ENCODE data around the gene SLC22A23. TPM values are rescaled to one million over a fixed set of nuclear protein-coding genes. Genes with fewer than 3 reads are reported as not detected.
A peak's percentile ranks its signal among the peaks of the same experiment; 100 is the strongest.

Gene SLC22A23
- total and polyA plus RNA-seq, 5 donors from 2014 or later = 0.24 to 6.3 (median 0.71) TPM

GRCh38 chr6:3328796-3329195 lies 128.1 kb downstream of the SLC22A23 start:
- Mint-ChIP-seq H3K36me3 (no peaks in the 10 kb centered on the region), H3K27me3 (peaks cover 14% of the 10 kb centered on the region), H3K4me1 (peaks cover 0 to 12% (median 0%) of the 10 kb centered on the region in 4 donors), H3K27ac (no peak overlapping the region), H3K9me3 (no peaks in the 10 kb centered on the region), H3K4me3 (no peak overlapping the region)
- no peaks in the 10 kb centered on the region for H3K4me1 ChIP-seq (ENCODE audit: control insufficient read depth, insufficient read depth, low read length, poor library complexity, severe bottlenecking)
- no peaks in the 10 kb centered on the region for H3K36me3 ChIP-seq (ENCODE audit: control insufficient read depth, insufficient read depth, low read length)
- DNase-seq (no peak), ATAC-seq (ENCODE audit: low read depth in 2 of 2) (no peak)
- no peak overlapping the region for H3K27ac ChIP-seq (ENCODE audit: insufficient read depth, low read length, poor library complexity, severe bottlenecking)
- no peaks in the 10 kb centered on the region for H3K9me3 ChIP-seq (ENCODE audit: control insufficient read depth in 2 of 2, low read length in 2 of 2)
- no peak overlapping the region for H3K4me3 ChIP-seq (ENCODE audit: low read depth, low read length)
- peaks cover 5% of the 10 kb centered on the region for H3K27me3 ChIP-seq (ENCODE audit: control insufficient read depth, insufficient read depth, low read length)

GRCh38 chr6:3328145-3328544 lies 128.7 kb downstream of the SLC22A23 start:
- Mint-ChIP-seq H3K36me3 (no peaks in the 10 kb centered on the region), H3K27me3 (peaks cover 8% of the 10 kb centered on the region), H3K27ac (no peak overlapping the region), H3K4me3 (no peak overlapping the region), H3K9me3 (no peaks in the 10 kb centered on the region), H3K4me1 (peaks cover 0 to 12% (median 0%) of the 10 kb centered on the region in 4 donors)
- ATAC-seq (ENCODE audit: low read depth in 2 of 2) = no peak
- Histone ChIP-seq H3K27me3 (ENCODE audit: control insufficient read depth, insufficient read depth, low read length) (peaks cover 5% of the 10 kb centered on the region), H3K4me1 (ENCODE audit: control insufficient read depth, insufficient read depth, low read length, poor library complexity, severe bottlenecking) (no peaks in the 10 kb centered on the region), H3K4me3 (ENCODE audit: low read depth, low read length) (no peak overlapping the region), H3K9me3 (ENCODE audit: control insufficient read depth in 2 of 2, low read length in 2 of 2) (no peaks in the 10 kb centered on the region), H3K27ac (ENCODE audit: insufficient read depth, low read length, poor library complexity, severe bottlenecking) (no peak overlapping the region), H3K36me3 (ENCODE audit: control insufficient read depth, insufficient read depth, low read length) (no peaks in the 10 kb centered on the region)
- no peak for DNase-seq

- Mint-ChIP-seq H3K4me3 (no peak overlapping the region), H3K27ac (no peak overlapping the region), H3K36me3 (peaks cover 6% of the 10 kb centered on the region), H3K9me3 (no peaks in the 10 kb centered on the region), H3K27me3 (peaks cover 8% of the 10 kb centered on the region), H3K4me1 (peaks cover 0 to 12% (median 0%) of the 10 kb centered on the region in 4 donors)
- no peak overlapping the region for H3K27ac ChIP-seq (ENCODE audit: insufficient read depth, low read length, poor library complexity, severe bottlenecking)
- peaks cover 5% of the 10 kb centered on the region for H3K27me3 ChIP-seq (ENCODE audit: control insufficient read depth, insufficient read depth, low read length)
- DNase-seq = no peak
- no peak for ATAC-seq (ENCODE audit: low read depth in 2 of 2)
- H3K36me3 ChIP-seq (ENCODE audit: control insufficient read depth, insufficient read depth, low read length) = no peaks in the 10 kb centered on the region
- no peaks in the 10 kb centered on the region for H3K4me1 ChIP-seq (ENCODE audit: control insufficient read depth, insufficient read depth, low read length, poor library complexity, severe bottlenecking)
- H3K9me3 ChIP-seq (ENCODE audit: control insufficient read depth in 2 of 2, low read length in 2 of 2) = no peaks in the 10 kb centered on the region
- no peak overlapping the region for H3K4me3 ChIP-seq (ENCODE audit: low read depth, low read length)
Measured at GRCh38 chr6:3327403-3327802, 129.4 kb downstream of the SLC22A23 start.

- Histone ChIP-seq H3K27ac (ENCODE audit: insufficient read depth, low read length, poor library complexity, severe bottlenecking) (no peak overlapping the region), H3K36me3 (ENCODE audit: control insufficient read depth, insufficient read depth, low read length) (no peaks in the 10 kb centered on the region), H3K27me3 (ENCODE audit: control insufficient read depth, insufficient read depth, low read length) (peaks cover 3% of the 10 kb centered on the region), H3K9me3 (ENCODE audit: control insufficient read depth in 2 of 2, low read length in 2 of 2) (no peaks in the 10 kb centered on the region), H3K4me1 (ENCODE audit: control insufficient read depth, insufficient read depth, low read length, poor library complexity, severe bottlenecking) (no peaks in the 10 kb centered on the region), H3K4me3 (ENCODE audit: low read depth, low read length) (no peak overlapping the region)
- Mint-ChIP-seq H3K9me3 (no peaks in the 10 kb centered on the region), H3K27me3 (peaks cover 8% of the 10 kb centered on the region), H3K36me3 (peaks cover 6% of the 10 kb centered on the region), H3K4me3 (no peak overlapping the region), H3K4me1 (peaks cover 0 to 12% (median 0%) of the 10 kb centered on the region in 4 donors), H3K27ac (no peak overlapping the region)
- no peak for DNase-seq
- ATAC-seq (ENCODE audit: low read depth in 2 of 2) = no peak
Measured at GRCh38 chr6:3326981-3327380, 129.9 kb downstream of the SLC22A23 start.

- ATAC-seq (ENCODE audit: low read depth in 2 of 2) = no peak
Measured at GRCh38 chr6:3326184-3326971, 130.5 kb downstream of the SLC22A23 start.

GRCh38 chr6:3325210-3325609 lies 131.6 kb downstream of the SLC22A23 start:
- H3K4me1 Mint-ChIP-seq = peaks cover 0 to 13% (median 0%) of the 10 kb centered on the region in 4 donors
- DNase-seq = no peak
- peaks cover 6% of the 10 kb centered on the region for H3K36me3 Mint-ChIP-seq
- no peaks in the 10 kb centered on the region for H3K9me3 ChIP-seq (ENCODE audit: control insufficient read depth in 2 of 2, low read length in 2 of 2)
- no peak overlapping the region for H3K27ac ChIP-seq (ENCODE audit: insufficient read depth, low read length, poor library complexity, severe bottlenecking)
- H3K27ac Mint-ChIP-seq = no peak overlapping the region
- H3K4me3 ChIP-seq (ENCODE audit: low read depth, low read length) = no peak overlapping the region
- no peak for ATAC-seq (ENCODE audit: low read depth in 2 of 2)
- H3K36me3 ChIP-seq (ENCODE audit: control insufficient read depth, insufficient read depth, low read length) = no peaks in the 10 kb centered on the region
- H3K4me1 ChIP-seq (ENCODE audit: control insufficient read depth, insufficient read depth, low read length, poor library complexity, severe bottlenecking) = no peaks in the 10 kb centered on the region
- no peak overlapping the region for H3K4me3 Mint-ChIP-seq
- peaks cover 8% of the 10 kb centered on the region for H3K27me3 Mint-ChIP-seq
- H3K9me3 Mint-ChIP-seq = no peaks in the 10 kb centered on the region
- no peaks in the 10 kb centered on the region for H3K27me3 ChIP-seq (ENCODE audit: control insufficient read depth, insufficient read depth, low read length)

More at GRCh38 chr6:3326184-3326971, 130.5 kb downstream of the SLC22A23 start:
- Mint-ChIP-seq H3K36me3 (peaks cover 6% of the 10 kb centered on the region), H3K4me1 (peaks cover 0 to 12% (median 0%) of the 10 kb centered on the region in 4 donors), H3K9me3 (no peaks in the 10 kb centered on the region), H3K27ac (no peak overlapping the region), H3K4me3 (no peak overlapping the region), H3K27me3 (peaks cover 8% of the 10 kb centered on the region)
- no peaks in the 10 kb centered on the region for H3K4me1 ChIP-seq (ENCODE audit: control insufficient read depth, insufficient read depth, low read length, poor library complexity, severe bottlenecking)
- no peaks in the 10 kb centered on the region for H3K36me3 ChIP-seq (ENCODE audit: control insufficient read depth, insufficient read depth, low read length)
- no peak overlapping the region for H3K4me3 ChIP-seq (ENCODE audit: low read depth, low read length)
- no peak overlapping the region for H3K27ac ChIP-seq (ENCODE audit: insufficient read depth, low read length, poor library complexity, severe bottlenecking)
- DNase-seq = no peak
- no peaks in the 10 kb centered on the region for H3K27me3 ChIP-seq (ENCODE audit: control insufficient read depth, insufficient read depth, low read length)
- H3K9me3 ChIP-seq (ENCODE audit: control insufficient read depth in 2 of 2, low read length in 2 of 2) = no peaks in the 10 kb centered on the region

- Mint-ChIP-seq H3K4me1 (peaks cover 0 to 21% (median 2%) of the 10 kb centered on the region in 4 donors), H3K4me3 (no peak overlapping the region), H3K36me3 (peaks cover 6% of the 10 kb centered on the region), H3K27ac (no peak overlapping the region), H3K9me3 (no peaks in the 10 kb centered on the region), H3K27me3 (peaks cover 8% of the 10 kb centered on the region)
- Histone ChIP-seq H3K27me3 (ENCODE audit: control insufficient read depth, insufficient read depth, low read length) (no peaks in the 10 kb centered on the region), H3K36me3 (ENCODE audit: control insufficient read depth, insufficient read depth, low read length) (no peaks in the 10 kb centered on the region), H3K4me1 (ENCODE audit: control insufficient read depth, insufficient read depth, low read length, poor library complexity, severe bottlenecking) (no peaks in the 10 kb centered on the region), H3K9me3 (ENCODE audit: control insufficient read depth in 2 of 2, low read length in 2 of 2) (no peaks in the 10 kb centered on the region), H3K27ac (ENCODE audit: insufficient read depth, low read length, poor library complexity, severe bottlenecking) (no peak overlapping the region), H3K4me3 (ENCODE audit: low read depth, low read length) (no peak overlapping the region)
- DNase-seq (peak in 1 of 3 donors; percentile 13), ATAC-seq (ENCODE audit: low read depth in 2 of 2) (peak; percentile 22 to 33)
Measured at GRCh38 chr6:3324262-3324942, 132.4 kb downstream of the SLC22A23 start.
